Measurements from ENCODE around the gene RPS19BP1.

The RPS19BP1 gene

GRCh38 chr22:39577900-39578299 lies 45.4 kb upstream of the RPS19BP1 start:
- Histone ChIP-seq H3K4me1 (ENCODE audit: control insufficient read depth in 1 of 2, insufficient read depth in 2 of 2, low read length in 2 of 2) (peaks cover 0 to 2% of the 10 kb centered on the region in 2 experiments), H2BK12ac (ENCODE audit: low read length) (no peak overlapping the region)

GRCh38 chr22:39577366-39577765 lies 44.8 kb upstream of the RPS19BP1 start:
- no peak overlapping the region for H3K4ac ChIP-seq (ENCODE audit: low read depth, low read length)
- H4K8ac ChIP-seq (ENCODE audit: low read depth, low read length), result no peak overlapping the region
- H3K14ac ChIP-seq (ENCODE audit: low read length), result no peak overlapping the region
- H3K79me1 ChIP-seq (ENCODE audit: low read length), result no peaks in the 10 kb centered on the region
- no peaks in the 10 kb centered on the region for H3K27me3 ChIP-seq (ENCODE audit: insufficient read depth, low read length)
- H3K4me3 ChIP-seq (ENCODE audit: low read depth, low read length), result no peak overlapping the region
- no peak overlapping the region for H2BK5ac ChIP-seq (ENCODE audit: low read depth, low read length, poor library complexity)
- WGBS (ENCODE audit: extremely low coverage, insufficient coverage, insufficient read length), result no CpG with 5 or more reads among the region's 21 CpGs
- H3K79me2 ChIP-seq (ENCODE audit: control insufficient read depth, insufficient read depth, low read length, poor library complexity), result no peaks in the 10 kb centered on the region
- peaks cover 2% of the 10 kb centered on the region for H3K9me3 ChIP-seq (ENCODE audit: insufficient read depth, low read depth, low read length)
- H2AFZ ChIP-seq (ENCODE audit: insufficient read depth, low read length, poor library complexity), result no peak overlapping the region
- no peak overlapping the region for H4K91ac ChIP-seq (ENCODE audit: low read depth, low read length)
- no peak overlapping the region for H2BK12ac ChIP-seq (ENCODE audit: low read length)
- H4K12ac ChIP-seq (ENCODE audit: low read depth, low read length), result no peak overlapping the region
- no peak for DNase-seq
- H3K36me3 ChIP-seq (ENCODE audit: control insufficient read depth in 1 of 2, insufficient read depth in 2 of 2, low read length in 2 of 2), result no peaks in the 10 kb centered on the region
- no peak overlapping the region for H3K23ac ChIP-seq (ENCODE audit: low read length)
- H3K9ac ChIP-seq (ENCODE audit: low read length), result no peak overlapping the region
- no peak overlapping the region for H3K4me2 ChIP-seq (ENCODE audit: low read length)
- H2BK120ac ChIP-seq (ENCODE audit: insufficient read depth, low read length, poor library complexity), result no peak overlapping the region
- H2AK5ac ChIP-seq (ENCODE audit: low read length), result no peak overlapping the region
- H3K18ac ChIP-seq (ENCODE audit: low read length), result no peak overlapping the region
- H3K27ac ChIP-seq (ENCODE audit: low read depth, low read length), result no peak overlapping the region
- H3K4me1 ChIP-seq (ENCODE audit: control insufficient read depth in 1 of 2, insufficient read depth in 2 of 2, low read length in 2 of 2), result peaks cover 0 to 2% of the 10 kb centered on the region in 2 experiments

More at GRCh38 chr22:39577900-39578299, 45.4 kb upstream of the RPS19BP1 start:
- no peak overlapping the region for H3K9ac ChIP-seq (ENCODE audit: low read length)
- H2AFZ ChIP-seq (ENCODE audit: insufficient read depth, low read length, poor library complexity), result no peak overlapping the region
- H3K4me3 ChIP-seq (ENCODE audit: low read depth, low read length), result no peak overlapping the region
- peaks cover 2% of the 10 kb centered on the region for H3K9me3 ChIP-seq (ENCODE audit: insufficient read depth, low read depth, low read length)
- no peaks in the 10 kb centered on the region for H3K79me2 ChIP-seq (ENCODE audit: control insufficient read depth, insufficient read depth, low read length, poor library complexity)
- H2BK120ac ChIP-seq (ENCODE audit: insufficient read depth, low read length, poor library complexity), result no peak overlapping the region
- H3K14ac ChIP-seq (ENCODE audit: low read length), result no peak overlapping the region
- H3K27ac ChIP-seq (ENCODE audit: low read depth, low read length), result no peak overlapping the region
- H4K91ac ChIP-seq (ENCODE audit: low read depth, low read length), result no peak overlapping the region
- no peak overlapping the region for H2AK5ac ChIP-seq (ENCODE audit: low read length)
- H3K4me2 ChIP-seq (ENCODE audit: low read length), result no peak overlapping the region
- no peak overlapping the region for H4K8ac ChIP-seq (ENCODE audit: low read depth, low read length)
- H3K36me3 ChIP-seq (ENCODE audit: control insufficient read depth in 1 of 2, insufficient read depth in 2 of 2, low read length in 2 of 2), result no peaks in the 10 kb centered on the region
- H3K4ac ChIP-seq (ENCODE audit: low read depth, low read length), result no peak overlapping the region
- H2BK5ac ChIP-seq (ENCODE audit: low read depth, low read length, poor library complexity), result no peak overlapping the region
- no peak overlapping the region for H4K12ac ChIP-seq (ENCODE audit: low read depth, low read length)
- H3K18ac ChIP-seq (ENCODE audit: low read length), result no peak overlapping the region
- DNase-seq, result no peak
- no peaks in the 10 kb centered on the region for H3K79me1 ChIP-seq (ENCODE audit: low read length)
- WGBS (ENCODE audit: extremely low coverage, insufficient coverage, insufficient read length), result no CpG with 5 or more reads among the region's 7 CpGs
- H3K23ac ChIP-seq (ENCODE audit: low read length), result no peak overlapping the region
- no peaks in the 10 kb centered on the region for H3K27me3 ChIP-seq (ENCODE audit: insufficient read depth, low read length)

- Histone ChIP-seq H2BK12ac (ENCODE audit: low read length) (no peak overlapping the region), H3K18ac (ENCODE audit: low read length) (no peak overlapping the region), H2AK5ac (ENCODE audit: low read length) (no peak overlapping the region), H2BK5ac (ENCODE audit: low read depth, low read length, poor library complexity) (no peak overlapping the region), H3K14ac (ENCODE audit: low read length) (no peak overlapping the region), H3K79me2 (ENCODE audit: control insufficient read depth, insufficient read depth, low read length, poor library complexity) (no peaks in the 10 kb centered on the region), H3K4me1 (ENCODE audit: control insufficient read depth in 1 of 2, insufficient read depth in 2 of 2, low read length in 2 of 2) (peaks cover 0 to 2% of the 10 kb centered on the region in 2 experiments), H3K4ac (ENCODE audit: low read depth, low read length) (no peak overlapping the region), H4K8ac (ENCODE audit: low read depth, low read length) (no peak overlapping the region), H3K4me2 (ENCODE audit: low read length) (no peak overlapping the region), H2AFZ (ENCODE audit: insufficient read depth, low read length, poor library complexity) (no peak overlapping the region), H3K36me3 (ENCODE audit: control insufficient read depth in 1 of 2, insufficient read depth in 2 of 2, low read length in 2 of 2) (no peaks in the 10 kb centered on the region), H3K4me3 (ENCODE audit: low read depth, low read length) (no peak overlapping the region), H2BK120ac (ENCODE audit: insufficient read depth, low read length, poor library complexity) (no peak overlapping the region), H3K27ac (ENCODE audit: low read depth, low read length) (no peak overlapping the region), H3K9ac (ENCODE audit: low read length) (no peak overlapping the region), H3K27me3 (ENCODE audit: insufficient read depth, low read length) (no peaks in the 10 kb centered on the region), H3K23ac (ENCODE audit: low read length) (no peak overlapping the region), H4K91ac (ENCODE audit: low read depth, low read length) (no peak overlapping the region), H4K12ac (ENCODE audit: low read depth, low read length) (no peak overlapping the region), H3K79me1 (ENCODE audit: low read length) (no peaks in the 10 kb centered on the region), H3K9me3 (ENCODE audit: insufficient read depth, low read depth, low read length) (peaks cover 1% of the 10 kb centered on the region)
- DNase-seq, result no peak
- WGBS (ENCODE audit: extremely low coverage, insufficient coverage, insufficient read length), result no CpG with 5 or more reads among the region's 4 CpGs
Observed at GRCh38 chr22:39576027-39576426, 43.5 kb upstream of the RPS19BP1 start.

- Histone ChIP-seq H3K4ac (ENCODE audit: low read depth, low read length) (no peak overlapping the region), H3K4me1 (ENCODE audit: control insufficient read depth in 1 of 2, insufficient read depth in 2 of 2, low read length in 2 of 2) (peaks cover 0 to 2% of the 10 kb centered on the region in 2 experiments), H2BK120ac (ENCODE audit: insufficient read depth, low read length, poor library complexity) (no peak overlapping the region), H3K27ac (ENCODE audit: low read depth, low read length) (no peak overlapping the region), H3K18ac (ENCODE audit: low read length) (no peak overlapping the region), H2AFZ (ENCODE audit: insufficient read depth, low read length, poor library complexity) (no peak overlapping the region), H3K79me2 (ENCODE audit: control insufficient read depth, insufficient read depth, low read length, poor library complexity) (no peaks in the 10 kb centered on the region), H2BK5ac (ENCODE audit: low read depth, low read length, poor library complexity) (no peak overlapping the region), H3K9ac (ENCODE audit: low read length) (no peak overlapping the region), H3K23ac (ENCODE audit: low read length) (no peak overlapping the region), H3K4me2 (ENCODE audit: low read length) (no peak overlapping the region), H3K14ac (ENCODE audit: low read length) (no peak overlapping the region), H3K4me3 (ENCODE audit: low read depth, low read length) (no peak overlapping the region), H2BK12ac (ENCODE audit: low read length) (no peak overlapping the region), H3K9me3 (ENCODE audit: insufficient read depth, low read depth, low read length) (peaks cover 1% of the 10 kb centered on the region), H4K12ac (ENCODE audit: low read depth, low read length) (no peak overlapping the region), H3K79me1 (ENCODE audit: low read length) (no peaks in the 10 kb centered on the region), H3K36me3 (ENCODE audit: control insufficient read depth in 1 of 2, insufficient read depth in 2 of 2, low read length in 2 of 2) (no peaks in the 10 kb centered on the region), H4K8ac (ENCODE audit: low read depth, low read length) (no peak overlapping the region), H3K27me3 (ENCODE audit: insufficient read depth, low read length) (no peaks in the 10 kb centered on the region), H4K91ac (ENCODE audit: low read depth, low read length) (no peak overlapping the region), H2AK5ac (ENCODE audit: low read length) (no peak overlapping the region)
- no CpG with 5 or more reads among the region's 2 CpGs for WGBS (ENCODE audit: extremely low coverage, insufficient coverage, insufficient read length)
- DNase-seq, result no peak
Observed at GRCh38 chr22:39575552-39575825, 42.9 kb upstream of the RPS19BP1 start.

All from trophoblast cell (in vitro differentiated cells and primary cell).